CD4-positive, alpha-beta T cell treated with Interleukin-6 for 4 hours (primary cell): ENCODE data around the gene SLC9A4.
"Not testable (repeated sequence)": the region's sequence is repeated elsewhere in the genome, so short reads cannot be mapped to it uniquely, and the experiment has no call there.

Source experiments
- DNase-seq: peaks from one replicate; pipeline ENCODE4 v3.0.0-alpha.2; 2020; ENCODE audit warnings: mixed read lengths

Gene SLC9A4

DNA sequence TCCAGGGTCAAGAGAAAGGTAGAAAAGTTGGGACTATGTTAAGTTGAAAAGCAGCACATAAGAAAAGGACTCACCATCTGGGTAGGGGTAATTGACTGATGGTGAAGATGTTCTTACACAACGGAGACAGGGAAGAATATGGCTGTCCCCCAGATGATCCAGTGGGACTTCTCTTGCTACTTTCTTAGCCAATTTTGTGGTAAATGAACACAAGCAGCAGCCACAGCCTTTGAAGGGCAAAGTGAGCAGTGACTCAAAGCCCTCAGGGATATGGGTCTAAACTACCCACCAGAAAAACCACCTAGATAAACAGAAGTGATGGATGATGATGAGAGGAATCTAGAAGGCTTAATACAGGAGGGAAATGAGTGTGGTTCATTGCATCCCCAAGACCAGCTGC is 80.6 kb downstream of the SLC9A4 start:
- DNase-seq: no peak

DNA sequence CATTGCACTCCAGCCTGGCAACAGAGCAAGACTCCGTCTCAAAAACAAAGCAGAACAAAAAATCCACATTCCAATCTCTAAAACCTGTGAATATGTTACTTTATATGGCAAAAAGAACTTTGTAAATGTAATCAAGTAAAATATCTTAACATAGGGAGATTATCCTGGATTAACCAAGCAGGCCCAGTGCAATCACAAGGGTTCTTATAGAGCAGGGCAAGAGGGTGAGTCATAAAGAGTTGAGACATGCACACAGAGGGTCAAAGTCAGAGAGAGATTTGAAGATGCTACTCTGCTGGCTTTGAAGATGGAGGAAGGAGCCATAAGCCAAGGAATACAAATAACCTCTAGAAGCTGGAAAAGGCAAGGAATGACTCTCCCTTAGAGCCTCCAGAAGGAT is 85.4 kb downstream of the SLC9A4 start:
- DNase-seq: no peak

DNA sequence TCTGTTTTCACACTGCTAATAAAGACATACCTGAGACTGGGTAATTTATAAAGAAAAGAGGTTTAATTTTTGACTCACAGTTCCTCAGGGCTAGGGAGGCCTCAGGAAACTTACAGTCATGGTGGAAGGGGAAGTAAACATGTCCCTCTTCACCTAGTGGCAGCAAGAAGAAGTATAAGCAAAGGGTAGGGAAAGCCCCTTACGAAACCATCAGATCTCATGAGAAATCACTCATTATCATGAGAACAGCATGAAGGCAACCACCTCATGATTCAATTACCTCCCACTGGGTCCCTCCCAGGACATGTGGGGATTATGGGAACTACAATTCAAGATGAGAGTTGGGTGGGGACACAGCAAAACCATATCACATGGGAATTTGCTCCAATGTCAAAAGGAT is 89.5 kb downstream of the SLC9A4 start:
- DNase-seq: not testable (repeated sequence)

DNA sequence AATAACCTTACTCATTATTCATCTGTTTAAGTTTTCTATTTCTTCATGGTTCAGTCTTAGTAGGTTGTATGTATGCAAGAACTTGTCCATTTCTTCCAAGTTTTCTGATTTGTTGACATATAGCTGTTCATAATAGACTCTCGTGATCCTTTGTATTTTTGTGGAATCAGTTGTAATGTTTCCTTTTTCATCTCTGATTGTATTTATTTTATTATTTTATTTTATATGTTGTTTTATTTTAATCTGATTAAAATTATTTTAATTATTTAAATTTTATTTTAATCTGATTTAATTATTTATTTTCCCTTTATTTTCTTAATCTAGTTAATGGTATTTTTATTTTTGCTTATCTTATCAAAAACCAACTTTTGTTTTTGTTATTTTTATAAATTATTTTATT is 102.9 kb downstream of the SLC9A4 start:
- DNase-seq: no peak

DNA sequence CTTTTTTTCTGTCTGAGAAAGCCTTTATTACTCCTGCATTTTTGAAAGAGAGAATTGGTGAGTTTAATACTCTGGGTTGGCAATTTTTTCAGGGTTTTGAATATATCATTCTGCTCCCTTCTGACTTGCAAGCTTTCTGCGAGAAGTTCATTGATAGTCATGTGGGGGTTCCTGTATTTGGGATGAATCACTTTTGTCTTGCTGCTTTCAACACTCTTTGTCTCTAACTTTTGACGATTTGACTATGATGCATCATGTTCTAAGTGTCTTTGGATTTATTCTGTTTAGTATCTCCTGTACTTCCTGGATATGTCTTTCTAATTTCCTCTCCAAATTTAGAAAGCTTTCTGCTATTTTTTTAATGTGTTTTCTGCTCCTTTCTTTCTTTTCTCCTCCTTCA is 105.3 kb downstream of the SLC9A4 start:
- DNase-seq: no peak

DNA sequence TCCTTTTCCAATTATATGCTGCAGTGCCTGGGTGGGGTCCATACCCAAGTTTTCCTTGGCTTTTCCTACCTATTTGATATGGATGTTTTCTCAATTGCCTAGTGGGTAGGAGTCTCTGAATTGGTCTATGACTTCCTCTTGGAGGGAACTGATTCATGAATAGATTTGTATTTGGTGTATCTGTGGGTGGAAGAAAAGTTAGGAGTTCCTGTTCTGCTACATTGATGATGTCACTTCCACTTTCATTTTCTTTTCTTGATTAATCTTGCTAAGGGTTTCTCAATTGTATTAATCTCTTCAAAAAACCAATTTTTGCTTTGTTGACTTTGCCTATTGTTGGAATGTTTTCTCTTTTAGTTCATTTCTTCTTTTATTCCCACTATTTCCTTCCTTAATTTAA is 108.9 kb downstream of the SLC9A4 start:
- no peak for DNase-seq

DNA sequence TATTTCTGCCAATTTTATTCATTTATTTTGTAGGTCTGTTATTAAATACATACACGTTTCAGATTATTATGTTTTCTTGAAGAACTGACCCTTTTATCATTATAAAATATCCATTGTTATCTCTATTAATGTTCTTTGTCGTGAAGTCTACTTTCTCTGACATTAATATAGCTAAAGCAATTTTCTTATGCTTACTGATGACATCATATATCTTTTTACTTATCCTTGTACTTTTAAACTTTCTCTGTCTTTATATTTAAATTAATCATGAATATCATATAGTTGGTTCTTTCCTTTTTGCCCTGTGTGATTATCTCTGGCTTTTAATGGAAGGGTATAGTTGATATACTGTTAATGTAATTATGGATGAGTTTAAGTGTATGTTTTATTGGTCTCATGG is 109.8 kb downstream of the SLC9A4 start:
- no peak for DNase-seq
